HFF-Myc (cell line): Measurements from ENCODE around the gene GNRHR.

ENCODE experiments used
- DNase-seq: peaks from one replicate; pipeline ENCODE4 v3.0.0-alpha.2; 2011; ENCODE audit warnings: low read depth; ENCODE audit errors: extremely low read depth
- H3K4me3 ChIP-seq: replicated peaks from 2 replicates; pipeline ENCODE4 v1.5.1; 2011; ENCODE audit warnings: low read depth, mild to moderate bottlenecking, control low read depth, low read length
- TF ChIP-seq, protein P1 (sequence below): IDR thresholded peaks from 2 replicates; pipeline ENCODE4 v1.5.1; 2012; ENCODE audit warnings: mild to moderate bottlenecking, low read depth, low read length, control low read depth; ENCODE audit errors: missing control alignments

Gene GNRHR

GRCh38 chr4:67694662-67695061 is 59.5 kb downstream of the GNRHR start:
- DNase-seq, result no peak
- H3K4me3 ChIP-seq, result no peak overlapping the region
- TF ChIP-seq, protein P1, sequence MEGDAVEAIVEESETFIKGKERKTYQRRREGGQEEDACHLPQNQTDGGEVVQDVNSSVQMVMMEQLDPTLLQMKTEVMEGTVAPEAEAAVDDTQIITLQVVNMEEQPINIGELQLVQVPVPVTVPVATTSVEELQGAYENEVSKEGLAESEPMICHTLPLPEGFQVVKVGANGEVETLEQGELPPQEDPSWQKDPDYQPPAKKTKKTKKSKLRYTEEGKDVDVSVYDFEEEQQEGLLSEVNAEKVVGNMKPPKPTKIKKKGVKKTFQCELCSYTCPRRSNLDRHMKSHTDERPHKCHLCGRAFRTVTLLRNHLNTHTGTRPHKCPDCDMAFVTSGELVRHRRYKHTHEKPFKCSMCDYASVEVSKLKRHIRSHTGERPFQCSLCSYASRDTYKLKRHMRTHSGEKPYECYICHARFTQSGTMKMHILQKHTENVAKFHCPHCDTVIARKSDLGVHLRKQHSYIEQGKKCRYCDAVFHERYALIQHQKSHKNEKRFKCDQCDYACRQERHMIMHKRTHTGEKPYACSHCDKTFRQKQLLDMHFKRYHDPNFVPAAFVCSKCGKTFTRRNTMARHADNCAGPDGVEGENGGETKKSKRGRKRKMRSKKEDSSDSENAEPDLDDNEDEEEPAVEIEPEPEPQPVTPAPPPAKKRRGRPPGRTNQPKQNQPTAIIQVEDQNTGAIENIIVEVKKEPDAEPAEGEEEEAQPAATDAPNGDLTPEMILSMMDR, result no peak

DNA sequence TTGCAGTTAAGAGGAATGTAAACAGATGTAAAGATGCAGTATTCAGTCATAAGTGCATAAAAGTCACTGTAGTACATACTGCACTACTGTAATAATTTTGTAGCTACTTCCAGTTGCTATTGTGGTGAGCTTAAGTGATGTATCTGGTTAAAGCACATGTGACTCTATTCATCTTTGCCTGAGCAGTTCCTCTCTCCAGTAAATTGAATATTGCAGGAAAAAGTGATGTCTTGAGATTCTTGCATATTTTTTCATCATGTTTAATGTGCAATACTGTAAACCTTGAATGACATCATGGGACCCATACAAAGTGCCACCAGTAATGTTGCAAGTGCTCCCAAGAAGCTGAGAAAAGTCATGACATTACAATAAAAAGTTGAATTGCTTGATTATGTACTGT is 62.9 kb downstream of the GNRHR start:
- H3K4me3 ChIP-seq, result no peak overlapping the region
- TF ChIP-seq, protein P1, result no peak
- no peak for DNase-seq
